Esophagus muscularis mucosa (tissue), 4 donors: ENCODE results near the gene RUNX3.

ENCODE experiments used
- EP300 ChIP-seq: sonication (generic); formaldehyde crosslinking; IDR thresholded peaks from one replicate; pipeline ENCODE4 v1.6.1; 2017; ENCODE audit warnings: antibody characterized with exemption
- POLR2A ChIP-seq: fragments of 450-650 bp; IDR thresholded peaks from one replicate; pipeline ENCODE4 v1.6.1; 2017; ENCODE audit warnings: antibody characterized with exemption, moderate library complexity, mild to moderate bottlenecking, low read depth
- POLR2AphosphoS5 ChIP-seq, 2 donors: sonication (generic); formaldehyde crosslinking; IDR thresholded peaks; one replicate each; pipeline ENCODE4 v1.6.1; 2017; ENCODE audit warnings: antibody characterized with exemption in 2 of 2
- TF ChIP-seq, protein P1 (sequence below), 3 experiments: fragments of 200-600 bp in 2 of 3; fragments of 450-650 bp in 1 of 3; sonication (generic) in 2 of 3; IDR thresholded peaks; one replicate each; pipeline ENCODE4 v1.5.1; 2017 to 2019; ENCODE audit warnings: antibody characterized with exemption in 3 of 3, mild to moderate bottlenecking in 2 of 3, moderate library complexity in 1 of 3

DNA sequence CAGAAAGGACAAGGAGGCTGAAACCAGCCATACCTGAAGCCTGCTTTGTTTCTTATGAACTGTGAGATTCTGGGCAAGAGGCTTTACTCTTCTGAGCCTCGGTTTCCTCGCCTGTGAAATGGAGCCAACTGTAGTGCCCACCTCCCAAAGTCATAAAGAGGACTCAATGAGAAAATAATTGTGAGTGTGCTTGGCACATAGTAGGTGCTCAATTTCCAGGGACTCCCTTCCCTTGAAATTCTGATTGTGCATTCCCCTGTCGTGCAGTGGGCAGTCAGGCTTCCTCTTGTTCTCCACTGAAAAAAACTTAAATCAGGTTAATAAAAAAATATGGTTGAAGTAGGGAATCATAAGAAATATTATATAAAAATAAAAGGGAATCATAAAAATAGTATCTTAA, 37.5 kb upstream of the RUNX3 start:
- TF ChIP-seq, protein P1, sequence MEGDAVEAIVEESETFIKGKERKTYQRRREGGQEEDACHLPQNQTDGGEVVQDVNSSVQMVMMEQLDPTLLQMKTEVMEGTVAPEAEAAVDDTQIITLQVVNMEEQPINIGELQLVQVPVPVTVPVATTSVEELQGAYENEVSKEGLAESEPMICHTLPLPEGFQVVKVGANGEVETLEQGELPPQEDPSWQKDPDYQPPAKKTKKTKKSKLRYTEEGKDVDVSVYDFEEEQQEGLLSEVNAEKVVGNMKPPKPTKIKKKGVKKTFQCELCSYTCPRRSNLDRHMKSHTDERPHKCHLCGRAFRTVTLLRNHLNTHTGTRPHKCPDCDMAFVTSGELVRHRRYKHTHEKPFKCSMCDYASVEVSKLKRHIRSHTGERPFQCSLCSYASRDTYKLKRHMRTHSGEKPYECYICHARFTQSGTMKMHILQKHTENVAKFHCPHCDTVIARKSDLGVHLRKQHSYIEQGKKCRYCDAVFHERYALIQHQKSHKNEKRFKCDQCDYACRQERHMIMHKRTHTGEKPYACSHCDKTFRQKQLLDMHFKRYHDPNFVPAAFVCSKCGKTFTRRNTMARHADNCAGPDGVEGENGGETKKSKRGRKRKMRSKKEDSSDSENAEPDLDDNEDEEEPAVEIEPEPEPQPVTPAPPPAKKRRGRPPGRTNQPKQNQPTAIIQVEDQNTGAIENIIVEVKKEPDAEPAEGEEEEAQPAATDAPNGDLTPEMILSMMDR (IDR thresholded peaks at IDR 0.05), result no peak
- TF ChIP-seq POLR2A (no peak), EP300 (no peak), POLR2AphosphoS5 (IDR thresholded peaks at IDR 0.05) (no peak)
